BE2C (cell line): ENCODE measurements around the gene PCDH10.
"Not testable (repeated sequence)": the region's sequence is repeated elsewhere in the genome, so short reads cannot be mapped to it uniquely, and the experiment has no call there.

Experiments used
- DNase-seq: peaks from one replicate; pipeline ENCODE4 v3.0.0-alpha.2; 2020
- H3K27me3 ChIP-seq: fragments of 250-450 bp; sonication (Bioruptor Pico); 2 replicates; pipeline ENCODE4 v1.5.1; 2020; ENCODE audit warnings: mild to moderate bottlenecking
- H3K36me3 ChIP-seq: fragments of 250-450 bp; sonication (Bioruptor Pico); 2 replicates; pipeline ENCODE4 v1.5.1; 2020; ENCODE audit warnings: mild to moderate bottlenecking
- H3K4me1 ChIP-seq: fragments of 250-450 bp; sonication (Bioruptor Pico); 2 replicates; pipeline ENCODE4 v1.5.1; 2020
- H3K4me3 ChIP-seq: 2 replicates; pipeline ENCODE4 v1.5.1; 2011; ENCODE audit warnings: low read depth, low read length
- H3K9me3 ChIP-seq: fragments of 250-450 bp; sonication (Bioruptor Pico); 2 replicates; pipeline ENCODE4 v1.5.1; 2020
- CTCF ChIP-seq: IDR thresholded peaks from 2 replicates; pipeline ENCODE4 v1.5.1; 2012; ENCODE audit warnings: mild to moderate bottlenecking, low read depth, low read length

Gene PCDH10

GRCh38 chr4:133186845-133187244 is 37.8 kb downstream of the PCDH10 start:
- Histone ChIP-seq H3K9me3 (no peaks in the 10 kb centered on the region), H3K4me1 (no peaks in the 10 kb centered on the region; the same call in 1 of the 2 replicates), H3K27me3 (no peaks in the 10 kb centered on the region), H3K36me3 (no peaks in the 10 kb centered on the region), H3K4me3 (no peak overlapping the region)
- no peak for TF ChIP-seq CTCF
- DNase-seq: no peak

DNA sequence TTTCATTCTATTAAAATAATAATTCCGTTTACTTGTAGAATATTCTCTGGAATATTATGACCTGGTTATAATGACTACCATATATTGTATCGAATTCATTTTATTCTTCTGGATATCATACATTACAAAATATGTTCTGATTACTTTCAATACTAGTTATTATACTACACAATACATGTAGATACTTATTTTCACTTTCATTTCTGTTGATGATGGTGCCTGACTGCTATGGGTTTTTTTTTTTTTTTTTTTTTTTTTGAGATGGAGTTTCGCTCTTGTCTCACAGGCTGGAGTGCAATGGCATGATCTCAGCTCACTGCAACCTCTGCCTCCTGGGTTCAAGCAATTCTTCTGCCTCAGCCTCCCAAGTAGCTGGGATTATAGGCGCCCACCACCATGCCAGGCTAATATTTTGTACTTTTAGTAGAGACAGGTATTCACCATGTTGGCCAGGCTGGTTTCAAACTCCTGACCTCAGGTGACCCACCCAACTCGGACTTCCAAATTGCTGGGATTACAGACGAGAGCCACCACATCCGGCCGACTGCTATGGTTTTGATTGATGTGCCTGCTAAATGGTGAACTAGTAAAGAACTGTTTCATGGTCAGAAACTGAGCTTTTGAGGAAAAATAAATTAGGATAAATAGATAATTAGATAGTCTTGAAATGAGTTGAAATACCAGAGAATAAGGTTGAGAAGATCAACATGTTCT is 39.5 kb downstream of the PCDH10 start:
- Histone ChIP-seq H3K36me3 (no peaks in the 10 kb centered on the region), H3K4me3 (no peak overlapping the region), H3K27me3 (no peaks in the 10 kb centered on the region), H3K4me1 (no peaks in the 10 kb centered on the region; the same call in 1 of the 2 replicates), H3K9me3 (no peaks in the 10 kb centered on the region)
- TF ChIP-seq CTCF: no peak
- no peak for DNase-seq

DNA sequence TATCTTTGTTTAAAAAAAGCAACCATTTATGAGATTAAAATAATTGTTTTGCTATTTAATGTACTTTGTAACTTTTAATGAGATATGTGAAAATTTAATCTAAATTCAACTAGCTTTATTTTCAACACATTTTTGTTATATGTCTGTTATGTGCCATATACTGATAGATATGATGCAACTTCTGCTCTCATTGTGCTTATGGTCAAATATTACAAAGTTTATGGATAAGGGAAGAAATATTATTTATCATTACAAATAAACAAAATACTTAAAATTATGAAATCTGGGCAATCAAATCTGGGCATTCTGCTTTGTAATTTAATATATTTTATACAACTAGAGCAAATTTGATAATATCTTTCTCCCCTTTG is 40.0 kb downstream of the PCDH10 start:
- Histone ChIP-seq H3K27me3 (no peaks in the 10 kb centered on the region), H3K36me3 (no peaks in the 10 kb centered on the region), H3K4me3 (no peak overlapping the region), H3K9me3 (no peaks in the 10 kb centered on the region), H3K4me1 (no peaks in the 10 kb centered on the region; the same call in 1 of the 2 replicates)
- no peak for TF ChIP-seq CTCF
- DNase-seq: no peak

DNA sequence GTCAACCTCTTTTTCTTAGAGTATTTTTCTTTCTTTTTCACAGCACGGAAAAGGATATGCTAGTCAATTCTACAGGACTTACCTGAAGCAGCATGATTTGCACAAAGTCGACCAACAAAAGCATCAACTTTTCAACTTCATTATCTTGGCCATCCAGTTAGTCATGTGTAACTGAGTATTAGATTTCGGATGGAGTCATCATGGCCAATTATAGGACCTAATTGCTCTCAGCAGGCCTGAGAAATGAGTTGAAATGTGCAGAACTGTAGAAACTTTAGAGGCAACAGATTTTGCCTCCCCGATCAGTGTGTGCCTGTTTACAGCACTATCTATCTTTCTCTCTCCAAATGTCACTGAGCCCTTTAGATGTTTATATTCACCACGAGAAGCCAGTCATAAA is 41.0 kb downstream of the PCDH10 start:
- peak; percentile 41 for DNase-seq
- no peaks in the 10 kb centered on the region for H3K36me3 ChIP-seq
- H3K9me3 ChIP-seq: no peaks in the 10 kb centered on the region
- no peak overlapping the region for H3K4me3 ChIP-seq
- no peaks in the 10 kb centered on the region; the same call in 1 of the 2 replicates for H3K4me1 ChIP-seq
- no peaks in the 10 kb centered on the region for H3K27me3 ChIP-seq
- no peak for TF ChIP-seq CTCF

DNA sequence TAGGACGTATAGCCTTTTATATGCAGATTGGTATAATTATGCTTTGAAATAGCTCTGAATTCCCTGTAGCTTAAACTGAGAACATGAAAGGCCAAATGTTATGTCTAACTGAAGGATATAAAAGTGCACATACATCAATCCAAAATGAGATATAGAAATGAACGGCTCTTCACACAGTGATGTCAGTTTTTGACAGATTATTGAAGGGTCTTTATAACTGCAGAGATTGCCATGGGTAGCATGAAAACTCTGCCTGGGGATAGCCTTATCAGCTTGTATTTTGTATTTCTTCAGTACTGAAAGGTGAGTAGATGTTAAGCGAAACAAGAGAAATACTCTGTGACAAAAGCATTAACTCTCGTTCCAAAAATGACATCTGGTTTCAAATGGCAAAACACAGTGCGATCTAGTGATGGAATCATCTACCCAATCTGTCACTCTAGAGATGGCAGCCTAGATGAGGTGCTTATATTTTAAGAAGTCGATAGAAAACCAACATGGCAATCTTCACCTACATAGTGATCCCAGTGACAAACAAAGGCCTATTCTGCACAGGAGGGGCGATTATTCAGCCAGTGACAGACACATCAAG is 59.7 kb downstream of the PCDH10 start:
- no peaks in the 10 kb centered on the region for H3K9me3 ChIP-seq
- no peak for DNase-seq
- H3K27me3 ChIP-seq: no peaks in the 10 kb centered on the region
- H3K4me1 ChIP-seq: no peaks in the 10 kb centered on the region
- H3K36me3 ChIP-seq: no peaks in the 10 kb centered on the region
- TF ChIP-seq CTCF: no peak
- H3K4me3 ChIP-seq: no peak overlapping the region

- no peaks in the 10 kb centered on the region for H3K36me3 ChIP-seq
- H3K4me1 ChIP-seq: no peaks in the 10 kb centered on the region
- TF ChIP-seq CTCF: no peak
- H3K9me3 ChIP-seq: no peaks in the 10 kb centered on the region
- no peak for DNase-seq
- no peak overlapping the region for H3K4me3 ChIP-seq
- H3K27me3 ChIP-seq: no peaks in the 10 kb centered on the region
Measured at GRCh38 chr4:133233922-133234321, 84.8 kb downstream of the PCDH10 start.

DNA sequence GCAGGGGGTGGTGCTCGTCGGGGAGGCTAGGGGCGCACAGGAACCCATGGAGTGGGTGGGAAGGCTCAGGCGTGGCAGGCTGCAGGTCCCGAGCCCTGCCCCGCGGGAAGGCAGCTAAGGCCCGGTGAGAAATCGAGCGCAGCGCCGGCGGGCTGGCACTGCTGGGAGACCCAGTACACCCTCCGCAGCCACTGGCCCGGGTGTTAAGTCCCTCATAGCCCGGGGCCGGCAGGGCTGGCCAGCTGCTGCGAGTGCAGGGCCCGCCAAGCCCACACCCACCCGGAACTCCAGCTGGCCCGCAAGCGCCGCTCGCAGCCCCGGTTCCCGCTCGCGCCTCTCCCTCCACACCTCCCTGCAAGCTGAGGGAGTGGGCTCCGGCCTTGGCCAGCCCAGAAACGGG is 91.4 kb downstream of the PCDH10 start:
- not testable (repeated sequence) for H3K36me3 ChIP-seq, H3K9me3 ChIP-seq, H3K4me1 ChIP-seq, DNase-seq, H3K27me3 ChIP-seq, H3K4me3 ChIP-seq
